ENCODE measurements around the gene HORMAD2. TPM values are rescaled to one million over a fixed set of nuclear protein-coding genes. Genes with fewer than 3 reads are reported as not detected.

The HORMAD2 gene
- total and polyA plus RNA-seq, 2 donors (not counting 3 experiments of a cell fraction or from before 2014, with no cell fraction given): not detected

DNA sequence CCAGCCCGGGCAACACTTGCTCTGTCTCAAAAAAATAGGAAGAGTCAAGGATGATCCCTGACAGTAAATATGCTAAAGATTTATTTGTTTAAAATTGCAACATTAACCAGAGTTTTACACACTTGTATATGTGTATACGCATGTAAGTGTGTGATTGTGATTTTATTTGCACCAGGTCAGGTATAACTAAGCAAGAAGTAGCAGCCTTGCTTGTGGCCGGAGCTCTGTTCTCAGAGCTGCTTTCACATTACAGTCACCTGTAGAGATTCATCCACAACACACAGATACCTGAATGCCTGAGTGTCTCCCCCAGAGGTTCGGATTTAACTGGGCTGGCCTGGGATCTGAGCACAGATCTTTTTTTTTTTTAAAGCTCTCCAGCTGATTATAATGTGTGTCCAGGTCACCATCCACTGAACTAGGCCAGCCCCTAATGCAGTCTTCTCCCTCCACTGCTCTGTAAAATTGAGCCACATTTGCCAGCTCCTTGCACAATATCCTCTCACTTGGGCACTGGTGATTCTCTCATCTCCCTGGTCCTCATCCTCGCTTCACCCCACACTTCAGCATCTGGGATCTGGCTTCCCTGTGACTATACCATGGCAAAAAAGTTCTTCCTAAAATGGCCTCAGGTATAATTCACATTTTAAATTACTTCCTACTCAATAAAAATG, 118.0 kb downstream of the HORMAD2 start:
- H3K79me2 ChIP-seq (ENCODE audit: control insufficient read depth, insufficient read depth, low read length): no peaks in the 10 kb centered on the region
- peaks cover 33% of the 10 kb centered on the region for H3K4me1 ChIP-seq (ENCODE audit: control insufficient read depth, extremely low read depth, insufficient read depth, low read length)
- POLR2A ChIA-PET: no interaction called here
- no peaks in the 10 kb centered on the region for H3K9me3 ChIP-seq (replicated peaks; ENCODE audit: control insufficient read depth, insufficient read depth, low read length)
- H3K27ac ChIP-seq (ENCODE audit: insufficient read depth, low read depth, low read length): no peak overlapping the region
- dilution Hi-C loops (cut with MboI; ENCODE audit: extremely low pct_ligation_motif_present, low sequenced_read_pairs): no loop called here
- no peak overlapping the region for H2AFZ ChIP-seq (ENCODE audit: low read depth, low read length)
- H3K4me3 ChIP-seq (replicated peaks in 1 of 3; ENCODE audit: insufficient read depth in 1 of 3, low read depth in 1 of 3, low read length in 3 of 3): no peak overlapping the region
- no peaks in the 10 kb centered on the region for H3K36me3 ChIP-seq (ENCODE audit: control insufficient read depth in 2 of 2, extremely low read depth in 1 of 2, insufficient read depth in 2 of 2, low read length in 2 of 2)
- CTCF ChIA-PET: no interaction called here
- intact Hi-C loops (cut with micrococcal nuclease): no loop called here
- no peak for FAIRE-seq
- H3K4me2 ChIP-seq (ENCODE audit: insufficient read depth, low read length): no peak overlapping the region
- no peak for DNase-seq (ENCODE audit: low read depth, low spot score)
- no peaks in the 10 kb centered on the region for H3K9me1 ChIP-seq (replicated peaks; ENCODE audit: control insufficient read depth, extremely low read depth, insufficient read depth, low read length)
- H3K9ac ChIP-seq (replicated peaks; ENCODE audit: extremely low read depth, insufficient read depth, low read length): no peak overlapping the region
- no peaks in the 10 kb centered on the region for H3K27me3 ChIP-seq (ENCODE audit: control insufficient read depth in 2 of 2, insufficient read depth in 2 of 2, low read length in 2 of 2)
- TF ChIP-seq, protein P1, sequence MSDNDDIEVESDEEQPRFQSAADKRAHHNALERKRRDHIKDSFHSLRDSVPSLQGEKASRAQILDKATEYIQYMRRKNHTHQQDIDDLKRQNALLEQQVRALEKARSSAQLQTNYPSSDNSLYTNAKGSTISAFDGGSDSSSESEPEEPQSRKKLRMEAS (IDR thresholded peaks at IDR 0.05; ENCODE audit: insufficient read depth, insufficient read length): no peak
- TF ChIP-seq EZH2 (IDR thresholded peaks at IDR 0.05; ENCODE audit: borderline replicate concordance, low read depth, low read length, severe bottlenecking): no peak
- TF ChIP-seq FOS (IDR thresholded peaks at IDR 0.05; ENCODE audit: borderline replicate concordance, insufficient read depth, low read length): no peak
- TF ChIP-seq, protein P2, sequence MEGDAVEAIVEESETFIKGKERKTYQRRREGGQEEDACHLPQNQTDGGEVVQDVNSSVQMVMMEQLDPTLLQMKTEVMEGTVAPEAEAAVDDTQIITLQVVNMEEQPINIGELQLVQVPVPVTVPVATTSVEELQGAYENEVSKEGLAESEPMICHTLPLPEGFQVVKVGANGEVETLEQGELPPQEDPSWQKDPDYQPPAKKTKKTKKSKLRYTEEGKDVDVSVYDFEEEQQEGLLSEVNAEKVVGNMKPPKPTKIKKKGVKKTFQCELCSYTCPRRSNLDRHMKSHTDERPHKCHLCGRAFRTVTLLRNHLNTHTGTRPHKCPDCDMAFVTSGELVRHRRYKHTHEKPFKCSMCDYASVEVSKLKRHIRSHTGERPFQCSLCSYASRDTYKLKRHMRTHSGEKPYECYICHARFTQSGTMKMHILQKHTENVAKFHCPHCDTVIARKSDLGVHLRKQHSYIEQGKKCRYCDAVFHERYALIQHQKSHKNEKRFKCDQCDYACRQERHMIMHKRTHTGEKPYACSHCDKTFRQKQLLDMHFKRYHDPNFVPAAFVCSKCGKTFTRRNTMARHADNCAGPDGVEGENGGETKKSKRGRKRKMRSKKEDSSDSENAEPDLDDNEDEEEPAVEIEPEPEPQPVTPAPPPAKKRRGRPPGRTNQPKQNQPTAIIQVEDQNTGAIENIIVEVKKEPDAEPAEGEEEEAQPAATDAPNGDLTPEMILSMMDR (IDR thresholded peaks at IDR 0.05; ENCODE audit: extremely low read depth in 1 of 2, insufficient read depth in 1 of 2, low read depth in 1 of 2, low read length in 2 of 2): no peak
- no peak for TF ChIP-seq POLR2A (IDR thresholded peaks at IDR 0.05; ENCODE audit: low read depth, low read length)
- H4K20me1 ChIP-seq (replicated peaks; ENCODE audit: control insufficient read depth, extremely low read depth, insufficient read depth, low read length): no peaks in the 10 kb centered on the region
- no TSS peak for BruUV-seq (replicated peaks)

DNA sequence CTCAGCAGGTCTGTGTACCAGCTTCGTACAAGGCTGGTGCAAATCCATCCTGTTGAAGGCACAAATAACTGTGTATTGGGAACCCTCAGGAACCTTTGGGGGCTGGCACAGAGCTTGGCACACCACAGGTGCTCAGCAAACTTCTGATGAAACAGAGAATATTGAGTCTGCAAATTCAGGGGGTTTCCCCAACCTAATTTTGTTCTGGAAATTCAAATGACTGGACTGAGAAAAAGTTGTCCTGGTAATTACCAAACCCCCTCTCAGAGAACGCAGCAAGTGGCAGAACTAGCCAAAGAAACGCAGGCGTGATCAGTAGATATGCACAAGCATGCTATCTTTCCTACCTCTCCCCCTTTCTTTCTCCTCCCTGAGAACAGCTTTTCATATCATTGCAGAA, 118.7 kb downstream of the HORMAD2 start:
- Histone ChIP-seq H2AFZ (ENCODE audit: low read depth, low read length) (no peak overlapping the region), H3K27me3 (ENCODE audit: control insufficient read depth in 2 of 2, insufficient read depth in 2 of 2, low read length in 2 of 2) (no peaks in the 10 kb centered on the region), H3K9me1 (replicated peaks; ENCODE audit: control insufficient read depth, extremely low read depth, insufficient read depth, low read length) (no peaks in the 10 kb centered on the region), H4K20me1 (replicated peaks; ENCODE audit: control insufficient read depth, extremely low read depth, insufficient read depth, low read length) (no peaks in the 10 kb centered on the region), H3K9me3 (replicated peaks; ENCODE audit: control insufficient read depth, insufficient read depth, low read length) (no peaks in the 10 kb centered on the region), H3K4me2 (ENCODE audit: insufficient read depth, low read length) (no peak overlapping the region), H3K4me3 (replicated peaks in 1 of 3; ENCODE audit: insufficient read depth in 1 of 3, low read depth in 1 of 3, low read length in 3 of 3) (no peak overlapping the region), H3K79me2 (ENCODE audit: control insufficient read depth, insufficient read depth, low read length) (no peaks in the 10 kb centered on the region), H3K4me1 (ENCODE audit: control insufficient read depth, extremely low read depth, insufficient read depth, low read length) (peaks cover 33% of the 10 kb centered on the region), H3K36me3 (ENCODE audit: control insufficient read depth in 2 of 2, extremely low read depth in 1 of 2, insufficient read depth in 2 of 2, low read length in 2 of 2) (no peaks in the 10 kb centered on the region), H3K27ac (ENCODE audit: insufficient read depth, low read depth, low read length) (no peak overlapping the region), H3K9ac (replicated peaks; ENCODE audit: extremely low read depth, insufficient read depth, low read length) (no peak overlapping the region)
- dilution Hi-C loops (cut with MboI; ENCODE audit: extremely low pct_ligation_motif_present, low sequenced_read_pairs): no loop called here
- BruUV-seq (replicated peaks): no TSS peak
- ChIA-PET CTCF (no interaction called here), POLR2A (no interaction called here)
- no peak for FAIRE-seq
- intact Hi-C loops (cut with micrococcal nuclease): no loop called here
- TF ChIP-seq MYC (IDR thresholded peaks at IDR 0.05; ENCODE audit: low read depth, low read length) (no peak), JUN (IDR thresholded peaks at IDR 0.05; ENCODE audit: borderline replicate concordance, insufficient read depth, insufficient read length, low read depth) (no peak), FOS (IDR thresholded peaks at IDR 0.05; ENCODE audit: borderline replicate concordance, insufficient read depth, low read length) (no peak), POLR2AphosphoS5 (IDR thresholded peaks at IDR 0.05; ENCODE audit: insufficient read depth, low read depth, low read length) (no peak), POLR2A (IDR thresholded peaks at IDR 0.05; ENCODE audit: low read depth, low read length) (no peak), EZH2 (IDR thresholded peaks at IDR 0.05; ENCODE audit: borderline replicate concordance, low read depth, low read length, severe bottlenecking) (no peak), GATA2 (IDR thresholded peaks at IDR 0.05; ENCODE audit: insufficient read depth, insufficient read length, low read depth, low read length) (no peak)
- TF ChIP-seq, protein P2 (IDR thresholded peaks at IDR 0.05; ENCODE audit: extremely low read depth in 1 of 2, insufficient read depth in 1 of 2, low read depth in 1 of 2, low read length in 2 of 2): no peak
- TF ChIP-seq, protein P1 (IDR thresholded peaks at IDR 0.05; ENCODE audit: insufficient read depth, insufficient read length): no peak
- DNase-seq (ENCODE audit: low read depth, low spot score): no peak

Measured in endothelial cell of umbilical vein (primary cell).